GM19438 (cell line): ENCODE data around the gene EYA4.

Experiments
- ATAC-seq: cut with Tn5 transposase; IDR thresholded peaks from one replicate; pipeline ENCODE4 v1.9.1; 2021; ENCODE audit warnings: low read depth; ENCODE audit not compliant: unreplicated experiment

EYA4 gene

DNA sequence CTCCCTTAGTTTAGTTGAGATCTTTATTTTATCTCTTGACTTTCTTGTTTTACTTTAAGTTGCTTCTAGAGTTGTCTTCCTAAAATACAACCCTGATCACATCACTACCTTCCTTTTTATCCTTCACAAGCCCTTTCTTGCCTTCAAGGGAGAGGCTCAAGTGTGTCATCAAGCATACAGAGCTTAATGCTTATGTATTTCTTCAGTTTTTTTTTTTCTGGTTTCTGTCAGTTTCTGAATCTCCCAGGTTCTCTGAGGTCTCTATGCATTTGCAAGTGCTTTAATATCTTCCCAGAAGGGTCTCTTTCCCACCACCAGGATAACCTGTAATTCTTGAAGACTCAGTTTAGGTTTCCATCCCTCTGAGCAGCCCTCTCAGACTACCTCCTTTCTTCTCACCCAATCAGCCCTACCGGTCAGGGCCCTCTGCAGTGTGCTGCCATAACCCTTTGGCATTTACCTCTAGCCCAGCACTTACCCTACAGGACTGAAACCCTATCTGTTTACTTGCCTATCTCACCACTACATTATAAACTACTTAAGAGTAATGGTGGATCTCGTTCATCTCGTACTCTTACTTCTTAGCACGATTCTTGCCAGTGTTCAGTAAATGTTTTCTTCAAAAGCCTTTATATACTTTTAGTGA, 36.9 kb downstream of the EYA4 start:
- ATAC-seq, result no peak

DNA sequence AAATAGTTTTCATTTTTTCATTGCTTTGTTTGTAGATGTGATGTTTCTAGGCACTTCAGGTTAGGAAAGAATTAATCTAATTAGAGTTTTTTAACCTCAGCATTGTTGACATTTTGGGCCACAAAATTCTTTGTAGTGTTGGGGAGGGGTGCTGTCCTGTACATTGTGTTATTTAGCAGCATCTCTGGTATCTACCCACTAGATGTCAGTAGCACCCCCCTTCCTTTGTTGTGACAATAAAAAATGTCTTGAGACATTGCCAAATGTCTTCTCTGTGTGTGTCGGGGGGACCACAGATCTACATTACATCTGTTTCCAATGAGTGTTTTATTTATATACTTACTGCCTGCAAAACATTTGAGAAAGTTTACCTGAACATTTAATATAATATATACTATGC, 45.6 kb downstream of the EYA4 start:
- no peak for ATAC-seq

DNA sequence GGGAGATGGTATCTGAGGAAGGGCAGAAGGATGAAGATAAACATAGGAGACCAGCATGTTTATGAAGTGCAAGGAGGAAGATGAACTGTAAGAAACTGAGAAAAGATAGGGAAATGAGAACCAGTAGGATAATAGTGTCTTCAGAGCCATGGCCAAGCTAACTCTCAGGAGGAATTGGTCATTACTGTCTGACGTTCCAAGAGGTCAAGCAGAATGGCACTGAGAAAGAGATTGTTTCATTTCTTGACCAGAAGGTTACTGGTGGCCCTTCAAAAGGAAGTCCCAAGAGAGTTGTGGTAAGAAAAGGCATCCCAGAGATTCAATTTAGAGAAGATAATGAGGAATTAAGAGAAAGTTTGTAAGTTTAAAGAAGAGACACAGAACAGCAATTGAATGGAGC, 47.5 kb downstream of the EYA4 start:
- no peak for ATAC-seq

DNA sequence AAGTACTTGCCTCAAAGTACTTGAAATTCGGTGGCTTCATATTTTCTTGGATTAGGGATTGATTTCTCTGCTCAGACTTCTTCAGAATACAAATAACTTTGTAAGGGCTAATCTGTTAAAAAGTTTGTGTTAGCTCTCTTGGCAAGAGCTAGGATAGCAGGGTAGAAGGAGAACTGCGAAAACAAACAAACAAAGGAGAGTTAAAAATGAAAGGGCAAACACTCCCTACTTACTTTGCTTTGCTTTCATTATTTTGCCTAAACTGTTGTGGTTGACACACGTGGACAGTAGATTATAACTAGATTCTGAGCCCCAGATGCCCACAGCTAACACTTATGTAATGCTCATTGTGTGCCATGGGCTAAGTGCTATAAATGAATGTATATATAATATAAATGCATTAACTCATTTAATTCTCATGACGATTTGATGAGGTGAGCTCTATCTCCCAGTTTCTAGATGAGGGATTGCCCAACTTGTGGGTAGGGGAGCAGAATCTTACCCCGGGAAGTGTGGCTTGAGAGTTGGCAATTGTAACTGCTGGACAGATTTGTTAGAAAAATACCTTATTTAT, 48.7 kb downstream of the EYA4 start:
- ATAC-seq, result no peak

DNA sequence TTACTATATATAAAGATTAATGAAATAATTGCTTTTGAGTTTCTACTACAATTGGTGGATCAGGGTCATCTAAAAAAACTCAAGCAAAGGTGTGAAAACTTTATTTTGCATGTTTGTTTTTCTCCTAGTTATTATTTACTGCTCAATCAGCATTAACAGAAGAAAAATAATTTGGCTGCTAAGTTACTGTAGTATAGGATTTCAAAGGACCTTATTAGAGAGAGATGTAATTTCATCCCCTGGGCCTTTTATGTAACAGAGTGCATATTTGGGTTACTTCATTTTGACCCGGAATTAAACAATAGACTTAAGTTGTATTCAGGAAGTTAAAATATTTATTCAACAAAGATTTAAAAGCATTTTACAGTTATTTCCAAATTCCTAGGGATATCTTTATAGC, 49.8 kb downstream of the EYA4 start:
- ATAC-seq, result no peak

DNA sequence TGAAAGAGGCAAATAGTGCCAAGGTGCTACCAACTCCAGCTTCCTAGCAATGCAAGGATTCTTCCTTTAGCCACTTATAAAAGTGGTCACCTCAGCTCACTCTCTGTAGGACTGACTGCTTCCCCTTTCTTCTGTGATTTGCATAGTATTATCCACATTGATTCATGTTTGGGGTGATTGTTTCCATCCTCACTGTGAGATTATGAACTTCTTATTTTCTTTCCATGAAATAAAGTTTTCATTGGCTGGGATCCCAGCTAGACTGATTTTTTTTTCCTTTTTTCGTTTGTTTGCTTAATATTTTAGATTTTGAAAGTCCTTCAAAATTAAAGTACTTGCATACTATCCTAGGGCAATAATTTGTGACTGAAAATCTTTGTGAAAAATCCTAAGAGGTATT, 50.5 kb downstream of the EYA4 start:
- ATAC-seq, result no peak

DNA sequence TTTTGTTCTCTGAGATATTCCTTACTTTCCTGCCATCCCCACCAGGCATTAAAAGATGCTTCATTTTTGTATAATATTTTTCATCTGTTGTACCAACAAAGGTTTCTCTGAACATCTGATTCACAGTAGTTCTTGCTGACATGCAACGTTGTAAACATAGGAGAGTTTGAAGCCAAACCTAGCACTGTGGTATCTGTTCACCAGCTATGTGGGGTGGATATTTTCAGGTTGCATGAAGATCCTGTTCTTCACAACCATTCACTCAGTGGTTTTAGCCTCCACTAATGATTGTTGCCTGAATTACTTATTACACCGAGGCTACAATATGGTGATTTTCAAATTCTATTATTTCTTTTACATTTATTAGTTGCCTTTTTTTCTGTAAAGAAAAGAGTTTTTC, 56.5 kb downstream of the EYA4 start:
- ATAC-seq, result no peak

DNA sequence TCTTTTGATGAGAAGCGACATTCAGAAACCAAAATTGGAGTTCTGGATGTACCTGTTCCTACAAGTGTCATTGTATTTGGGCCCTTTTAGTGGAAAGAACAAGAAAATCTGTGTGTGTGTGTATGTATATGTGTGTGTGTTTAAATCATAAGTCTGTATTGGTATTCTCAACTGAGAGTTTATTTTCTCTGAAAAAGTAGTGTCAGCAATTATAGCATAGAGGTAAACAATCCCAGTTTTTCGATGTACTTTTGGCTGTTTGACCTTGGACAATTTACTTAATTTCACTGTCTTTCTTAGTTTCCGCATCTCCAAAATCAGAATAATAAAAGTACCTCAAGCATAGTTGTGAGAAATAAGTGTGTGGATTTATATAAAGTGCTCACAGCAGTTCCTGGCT, 57.2 kb downstream of the EYA4 start:
- ATAC-seq, result no peak

DNA sequence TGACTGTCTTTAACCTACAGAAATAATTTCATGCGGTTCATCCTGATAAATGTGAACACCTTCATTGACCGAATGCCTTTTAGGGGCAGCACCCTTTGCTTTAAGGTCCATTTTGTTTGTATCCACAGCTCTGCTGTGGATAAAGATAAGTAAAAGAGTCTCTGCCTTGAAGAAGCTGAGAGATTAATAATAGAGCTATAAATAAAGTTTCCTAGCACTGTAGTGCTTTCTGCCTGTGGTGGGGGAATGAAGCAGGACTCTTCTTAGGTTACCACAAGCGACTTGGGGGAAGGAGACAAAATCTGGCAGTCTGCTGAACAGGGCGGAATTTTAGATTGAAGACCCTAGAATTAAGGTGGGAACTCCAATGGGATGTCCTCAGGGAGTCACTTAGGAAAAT, 57.6 kb downstream of the EYA4 start:
- no peak for ATAC-seq

DNA sequence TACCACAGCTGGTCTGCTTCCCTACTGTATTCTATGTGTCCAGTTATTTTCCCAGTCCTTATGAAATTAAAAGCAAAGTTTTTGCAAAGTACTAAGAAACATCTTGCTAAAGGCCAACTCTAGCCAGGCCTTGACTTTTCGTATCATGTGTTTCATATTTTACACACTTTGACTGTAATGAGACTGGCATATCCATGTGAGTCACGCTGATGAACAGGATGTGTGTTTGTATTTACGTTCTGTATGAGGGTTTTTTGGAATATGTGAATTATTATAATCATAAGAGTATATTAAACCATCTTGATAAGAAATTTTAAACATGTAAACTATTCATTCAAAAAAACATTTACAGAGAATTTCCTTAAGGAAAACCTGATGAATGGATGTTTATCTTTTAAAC, 59.7 kb downstream of the EYA4 start:
- ATAC-seq, result no peak

DNA sequence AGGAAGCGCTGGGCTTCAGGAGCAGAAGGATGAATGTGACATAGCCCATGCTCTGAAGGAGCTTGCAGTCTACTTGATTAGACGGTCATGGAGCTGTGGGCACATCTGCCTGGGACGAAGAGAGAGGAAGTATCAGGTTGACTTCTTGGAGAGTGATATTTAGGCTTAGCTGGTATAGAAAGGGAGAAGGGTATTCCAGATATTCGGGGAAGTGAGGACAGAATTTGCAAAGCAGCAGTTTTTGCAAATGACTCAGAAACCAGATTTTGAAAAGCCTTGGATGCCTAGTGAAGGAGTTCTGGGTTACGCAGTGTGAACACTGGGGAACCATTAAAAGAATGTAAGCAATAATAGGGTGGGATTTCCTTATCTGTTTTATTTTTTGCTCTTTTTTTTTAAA, 60.7 kb downstream of the EYA4 start:
- ATAC-seq, result no peak

DNA sequence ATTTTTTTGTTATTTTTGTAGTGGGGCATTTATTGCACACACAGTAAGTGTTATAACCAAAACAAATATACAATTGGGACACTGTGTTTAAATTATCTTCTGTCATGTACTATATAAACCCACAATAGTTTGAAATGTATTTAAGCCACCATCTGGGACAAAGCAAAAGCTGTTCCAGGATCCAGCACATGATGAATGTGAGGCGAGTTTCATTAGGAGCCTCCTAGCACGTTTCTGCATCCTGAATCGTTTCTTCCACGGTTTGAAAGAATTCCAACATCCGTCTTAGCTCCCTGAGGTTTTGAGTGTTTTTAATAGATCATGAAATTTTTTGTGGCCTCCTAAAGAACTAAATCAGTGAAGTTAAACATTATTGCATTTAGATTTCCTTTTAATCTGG, 65.8 kb downstream of the EYA4 start:
- no peak for ATAC-seq

DNA sequence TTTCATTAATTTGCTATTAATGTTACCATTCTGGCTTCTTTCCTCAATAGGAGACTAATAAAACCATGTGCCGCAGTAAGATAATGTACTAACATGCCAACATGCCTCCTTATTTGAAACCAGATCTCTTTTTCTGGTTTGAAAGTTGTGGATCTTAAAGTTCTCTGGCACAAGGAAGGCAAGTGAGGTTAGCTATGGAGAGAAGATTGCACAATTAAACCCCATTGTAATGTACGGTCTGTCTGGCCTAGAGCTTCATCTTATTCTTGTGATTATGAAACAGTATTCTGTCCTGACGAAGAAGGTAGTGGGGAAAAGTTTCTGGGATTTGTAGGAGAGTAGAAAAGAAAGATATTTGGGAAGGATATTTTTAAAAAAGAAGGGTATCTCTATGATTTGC, 68.4 kb downstream of the EYA4 start:
- no peak for ATAC-seq

DNA sequence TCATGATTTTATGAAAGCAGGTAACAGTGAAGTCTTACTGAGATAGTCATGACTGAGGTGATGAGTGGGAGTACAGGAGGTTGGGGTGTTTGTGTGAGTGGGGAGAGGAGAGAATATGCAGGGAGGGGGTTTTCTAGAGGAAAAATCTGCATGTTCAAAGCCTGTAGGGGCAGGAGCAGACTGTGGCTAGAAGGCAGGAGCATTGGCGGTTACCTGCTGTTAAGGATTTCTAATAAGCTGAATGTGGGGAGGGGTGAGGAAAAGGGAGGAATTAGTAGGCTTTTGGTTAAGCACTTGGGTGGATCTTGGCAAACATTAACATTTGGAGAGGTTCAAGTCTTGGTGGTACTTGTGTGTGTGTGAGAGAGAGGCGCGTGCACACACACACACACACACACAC, 70.8 kb downstream of the EYA4 start:
- no peak for ATAC-seq

DNA sequence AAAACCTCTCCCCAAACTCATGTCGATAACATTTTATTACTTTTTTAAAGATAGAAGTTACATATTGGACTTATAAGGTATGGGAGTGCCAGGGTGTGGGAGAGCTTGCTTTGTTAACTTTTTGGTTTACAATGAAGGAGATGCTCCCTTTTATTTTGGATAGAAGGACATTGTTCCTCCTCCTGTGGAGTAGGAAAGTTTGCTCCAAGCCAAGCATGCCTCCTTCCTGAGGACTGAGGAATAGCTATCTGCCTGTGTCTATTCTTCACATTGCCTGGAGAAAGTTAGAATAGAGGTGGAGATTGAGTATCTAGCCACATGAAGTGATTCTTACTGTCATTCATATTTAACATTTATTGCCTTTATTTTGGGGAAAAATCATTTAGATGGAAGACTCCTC, 71.9 kb downstream of the EYA4 start:
- no peak for ATAC-seq

DNA sequence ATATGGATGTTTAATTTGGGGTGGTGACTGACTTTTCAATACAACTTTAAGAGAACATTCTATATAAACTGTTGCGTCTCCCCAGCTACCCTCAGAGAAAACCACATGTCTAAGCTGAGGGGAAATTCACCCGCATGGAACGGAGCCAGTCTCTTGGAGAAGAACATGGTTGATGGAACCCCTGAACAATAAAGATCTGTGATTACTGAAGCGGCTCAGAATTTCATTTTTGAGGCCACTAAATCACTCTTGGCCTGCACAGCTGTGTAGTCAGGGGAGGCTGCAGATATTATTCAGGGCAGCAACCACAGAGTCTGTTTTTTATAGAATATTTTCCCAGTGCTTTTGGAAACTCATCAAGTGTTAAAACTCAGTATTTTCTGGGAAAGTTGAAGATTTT, 73.8 kb downstream of the EYA4 start:
- no peak for ATAC-seq

DNA sequence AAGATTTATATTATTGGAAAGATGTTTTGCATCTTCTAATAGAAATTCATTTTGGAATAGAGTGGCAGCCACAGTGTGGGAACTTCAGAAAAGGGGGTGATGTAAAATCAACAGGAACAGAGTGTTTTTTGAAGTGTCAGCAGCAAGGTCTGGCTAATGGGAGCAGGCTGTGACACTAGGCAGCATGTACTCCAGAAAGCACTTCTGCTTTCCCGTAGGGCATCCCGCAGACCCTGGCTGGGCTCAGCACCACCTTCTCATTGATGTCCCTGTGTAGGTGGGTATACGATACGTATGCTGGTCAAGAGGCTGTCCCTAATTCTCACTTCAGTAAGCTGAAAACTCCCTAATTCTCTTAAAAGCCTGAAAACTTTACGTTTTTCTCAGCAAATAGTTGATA, 74.7 kb downstream of the EYA4 start:
- no peak for ATAC-seq

DNA sequence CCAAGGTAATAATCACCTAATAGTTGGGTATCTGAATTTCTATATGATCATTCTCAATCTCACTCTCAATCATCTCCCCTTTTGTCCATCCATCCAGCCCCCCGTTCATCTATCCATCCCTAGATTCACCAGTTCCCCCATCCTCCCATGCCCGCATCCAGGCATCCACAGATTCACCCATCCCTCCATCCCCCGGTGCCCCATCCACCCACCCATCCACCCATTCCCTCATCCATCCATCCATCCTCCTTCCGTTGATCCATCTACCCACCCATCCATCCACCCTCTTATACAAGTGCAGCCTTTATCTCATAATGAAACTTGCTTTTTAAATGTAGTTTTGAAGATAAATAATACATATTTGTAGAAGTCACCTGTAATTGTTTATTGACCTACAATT, 76.5 kb downstream of the EYA4 start:
- ATAC-seq, result no peak

DNA sequence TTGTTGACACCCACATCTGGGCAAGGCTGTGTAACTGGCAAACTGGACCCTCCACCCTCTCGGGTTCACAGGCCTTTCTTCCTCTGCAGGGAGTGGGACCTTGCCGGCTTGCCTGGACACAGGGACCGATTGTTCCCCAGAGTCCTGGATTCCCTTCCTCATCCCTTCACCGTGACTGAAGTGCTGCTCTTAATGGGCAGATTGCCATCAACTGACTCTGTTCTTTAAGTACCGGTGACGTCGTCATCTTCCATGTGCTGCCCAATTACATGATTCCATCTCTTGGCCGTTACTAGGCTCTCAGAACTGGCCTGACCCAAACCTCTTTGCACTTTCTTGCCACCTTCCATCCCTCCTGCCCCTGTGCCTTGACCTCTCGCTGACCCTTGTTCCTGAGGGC, 85.4 kb downstream of the EYA4 start:
- ATAC-seq, result no peak

DNA sequence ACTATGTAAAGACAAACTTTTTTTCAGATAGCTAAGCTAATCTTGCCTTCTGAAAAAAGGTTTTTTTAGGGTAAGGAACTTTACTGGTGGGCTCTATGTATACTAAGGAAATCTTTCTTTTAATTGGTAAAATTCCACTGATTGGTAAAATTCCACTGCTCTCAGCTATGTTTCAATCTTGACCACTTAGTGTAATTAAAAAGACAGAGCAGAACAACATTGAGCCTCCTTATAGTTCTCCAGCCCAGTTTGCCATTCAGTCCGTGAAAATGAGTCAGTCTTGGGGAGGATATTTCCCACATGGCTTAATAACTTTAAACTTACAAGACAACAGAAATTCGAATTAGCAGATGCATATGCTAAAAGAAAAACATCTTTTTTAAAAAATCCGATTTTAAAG, 92.7 kb downstream of the EYA4 start:
- no peak for ATAC-seq

DNA sequence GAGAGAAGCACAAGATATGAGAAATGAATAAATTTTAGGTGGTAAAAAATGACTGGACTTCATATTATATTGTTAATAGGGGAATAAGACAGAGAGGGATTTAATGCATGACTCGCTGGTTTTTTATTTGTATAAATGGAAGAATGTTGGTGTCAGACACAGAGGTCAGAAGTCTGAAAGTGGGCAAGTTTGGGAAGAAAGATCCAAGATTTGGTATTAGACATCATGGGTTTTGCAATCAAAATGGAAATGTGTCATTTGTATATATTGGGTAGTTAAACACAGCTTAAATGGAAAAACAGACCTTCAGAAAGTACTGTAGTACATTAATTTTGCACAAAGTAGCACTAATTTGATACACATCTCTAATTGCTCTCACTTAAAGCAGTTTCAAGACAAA, 96.2 kb downstream of the EYA4 start:
- ATAC-seq, result no peak

DNA sequence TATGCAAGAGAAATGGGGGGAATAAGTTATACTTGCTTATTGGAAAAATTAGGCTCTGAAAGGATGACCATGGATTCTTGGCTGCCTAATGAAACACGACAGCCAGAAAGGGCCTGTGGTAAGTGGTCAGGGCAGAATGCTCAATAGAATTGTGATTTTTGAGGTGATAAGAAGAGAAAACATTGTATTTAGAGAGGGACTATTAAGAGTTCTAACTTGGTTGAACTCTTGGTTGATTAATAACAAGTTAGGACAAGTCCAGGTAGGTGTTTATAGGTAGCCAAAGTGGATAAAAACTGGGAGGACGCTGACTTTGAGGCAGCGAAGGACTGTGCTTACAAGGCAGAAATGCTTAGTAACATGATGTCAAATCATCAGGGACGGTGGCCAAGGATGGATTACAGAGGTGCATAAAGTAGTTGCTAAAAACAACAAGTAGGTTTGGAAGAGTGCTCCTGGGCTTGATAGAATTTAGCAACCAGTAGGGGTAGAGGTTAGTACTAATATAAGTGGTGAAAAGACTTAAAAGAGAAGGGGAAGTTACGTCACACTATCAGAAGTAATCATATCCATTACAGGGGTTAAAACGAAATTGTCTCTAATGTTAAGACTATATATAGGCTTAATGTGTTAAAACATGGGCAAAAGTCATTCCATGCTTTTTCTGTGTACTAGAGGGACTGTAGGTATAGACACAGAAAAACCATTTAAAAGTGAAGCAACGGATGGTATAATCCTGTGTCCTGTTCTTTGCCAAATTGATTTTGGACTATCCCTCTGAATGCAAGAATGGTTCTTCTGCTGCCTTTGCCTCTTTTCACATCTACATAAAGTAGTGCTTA, 98.6 kb downstream of the EYA4 start:
- ATAC-seq, result no peak
